ENCODE data around the gene SMIM31.

Gene SMIM31

DNA sequence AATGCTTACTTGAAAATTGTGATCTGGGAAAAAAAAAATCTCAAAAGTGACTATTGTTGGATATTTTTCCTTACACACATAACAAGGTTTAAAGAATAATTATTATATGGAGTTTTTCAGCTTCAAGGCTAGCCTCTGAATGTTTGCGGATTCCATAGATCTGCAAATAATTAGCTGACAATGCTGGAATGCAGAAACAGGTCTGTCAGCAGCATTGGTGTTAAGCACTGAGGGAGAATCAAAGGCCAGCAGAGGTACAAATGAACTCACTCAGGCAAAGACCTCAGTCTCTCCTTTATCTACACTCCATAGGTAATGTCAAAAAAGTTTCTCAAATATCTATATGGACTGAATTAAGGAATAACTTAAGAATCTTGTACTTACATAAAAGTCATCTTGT, 35.1 kb downstream of the SMIM31 start:
- no peak for DNase-seq

DNA sequence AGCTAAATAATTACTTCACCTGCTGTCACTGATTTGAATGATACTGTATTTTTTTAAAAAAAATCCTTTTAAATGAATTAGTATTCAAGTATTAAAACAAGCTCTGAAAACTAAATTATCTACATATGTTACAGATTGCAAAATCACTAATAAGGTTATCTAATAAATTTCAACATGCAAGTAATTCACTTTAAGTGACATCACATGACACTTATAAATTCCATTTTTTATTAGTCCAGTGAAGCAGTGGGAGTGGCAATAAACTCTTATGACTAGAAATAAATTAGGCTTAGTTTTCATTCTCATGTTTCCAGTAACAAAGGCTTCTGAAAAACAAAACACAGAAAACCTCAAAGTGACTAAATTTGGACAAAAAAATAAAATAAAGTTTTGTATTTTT, 36.3 kb downstream of the SMIM31 start:
- DNase-seq, result no peak

- DNase-seq, result no peak
Measured at GRCh38 chr4:164799410-164799809, 45.5 kb downstream of the SMIM31 start.

GRCh38 chr4:164800786-164801185, 46.9 kb downstream of the SMIM31 start:
- DNase-seq, result no peak

GRCh38 chr4:164802301-164802901, 48.5 kb downstream of the SMIM31 start:
- no peak for DNase-seq

- DNase-seq, result no peak
Measured at GRCh38 chr4:164803702-164804101, 49.8 kb downstream of the SMIM31 start.

DNA sequence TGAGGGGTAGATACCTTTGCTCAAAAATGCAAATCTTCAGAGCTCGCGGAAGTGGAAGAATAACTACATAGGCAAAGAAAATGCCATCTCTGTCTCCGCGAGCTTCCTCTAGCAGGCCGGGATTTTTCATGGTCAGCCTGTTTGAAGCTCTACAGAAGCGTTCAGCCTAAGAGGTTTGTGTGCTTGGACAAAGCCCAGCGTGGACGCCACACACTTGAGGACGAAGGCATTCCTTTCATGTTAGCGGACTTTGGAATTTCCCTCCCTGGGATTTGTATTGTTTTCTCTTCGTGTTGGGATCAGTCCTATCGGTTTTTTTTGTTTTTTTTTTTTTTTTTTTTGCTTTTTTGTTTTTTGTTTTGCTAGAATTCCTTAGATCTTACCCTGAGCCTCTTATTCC, 53.7 kb downstream of the SMIM31 start:
- no peak for DNase-seq

DNA sequence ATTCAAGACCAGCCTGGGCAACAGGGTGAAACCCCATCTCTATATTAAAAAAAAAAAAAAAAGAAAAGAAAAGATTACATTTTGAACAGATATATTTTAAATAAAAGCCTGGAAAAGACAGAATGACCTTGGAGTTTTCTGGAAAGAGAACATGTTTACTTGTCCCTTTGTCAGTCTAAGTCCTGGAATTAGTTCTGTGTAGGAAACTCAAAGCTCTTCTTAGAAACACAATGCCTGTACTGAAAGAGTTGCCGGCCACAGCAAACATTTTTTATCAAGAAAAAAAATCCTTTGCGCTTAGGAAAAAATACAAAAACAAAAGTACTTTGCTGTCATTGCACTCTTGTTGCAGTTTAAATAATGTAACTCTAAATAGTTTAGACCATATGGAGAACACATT, 59.6 kb downstream of the SMIM31 start:
- DNase-seq, result no peak

- DNase-seq, result no peak
Measured at GRCh38 chr4:164815711-164816110, 61.8 kb downstream of the SMIM31 start.

DNA sequence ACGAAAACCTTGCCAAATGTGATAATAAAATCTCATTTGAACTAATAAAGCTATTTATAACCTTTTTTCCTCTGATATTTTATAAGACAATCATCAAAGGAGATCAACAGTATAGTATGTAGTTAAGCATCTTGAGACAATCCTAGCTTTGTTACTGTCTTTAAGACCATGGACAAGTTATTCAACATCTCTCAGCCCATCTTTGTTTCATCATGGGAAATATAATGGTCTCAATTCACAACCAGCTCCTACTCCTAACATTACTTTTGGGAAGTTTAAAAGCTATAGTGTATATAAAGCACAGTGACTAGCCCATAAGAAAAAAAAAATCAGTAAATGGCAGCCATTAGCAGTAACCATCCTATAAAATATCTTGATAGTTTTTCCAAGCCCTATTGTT, 65.4 kb downstream of the SMIM31 start:
- no peak for DNase-seq

GRCh38 chr4:164821711-164822110, 67.8 kb downstream of the SMIM31 start:
- DNase-seq, result no peak

DNA sequence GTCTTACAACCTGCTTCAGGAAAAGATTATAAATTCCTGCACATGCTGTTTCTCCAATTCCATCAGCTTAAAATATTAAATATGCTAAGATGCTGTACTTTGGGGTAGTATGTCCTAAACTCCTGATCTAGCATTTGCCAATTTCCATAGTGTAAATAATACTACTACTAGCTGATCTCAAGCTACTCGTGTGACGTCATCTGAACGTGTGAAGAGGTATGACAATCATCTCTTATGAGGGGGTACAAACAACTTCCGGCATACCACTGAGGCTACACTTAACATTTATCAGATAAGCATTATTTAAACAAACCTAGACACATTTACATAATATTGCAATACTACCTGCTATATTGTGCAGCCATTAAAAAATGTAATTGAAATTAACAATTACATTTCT, 70.7 kb downstream of the SMIM31 start:
- no peak for DNase-seq

- no peak for DNase-seq
Measured at GRCh38 chr4:164828955-164829354, 75.0 kb downstream of the SMIM31 start.

- DNase-seq, result no peak
Measured at GRCh38 chr4:164846566-164846965, 92.6 kb downstream of the SMIM31 start.

DNA sequence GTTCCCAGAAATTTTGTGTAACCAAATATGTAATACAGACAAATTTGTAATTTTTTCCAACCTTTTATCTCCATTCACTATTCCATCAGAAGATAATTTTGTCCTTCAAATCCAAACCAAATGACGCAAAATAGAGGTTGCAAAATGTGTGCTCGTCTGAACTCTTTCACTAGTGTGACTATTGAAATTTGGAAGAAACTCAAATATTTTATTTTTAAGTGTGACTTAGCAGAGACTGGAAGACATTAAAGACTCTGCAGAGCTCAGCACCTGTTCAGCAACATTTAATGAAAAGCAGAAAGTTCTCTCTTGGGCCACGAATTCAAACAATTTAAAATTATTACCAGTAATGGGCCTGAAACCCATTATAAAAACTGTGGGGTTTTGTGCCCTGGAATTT, 93.1 kb downstream of the SMIM31 start:
- DNase-seq, result no peak

- no peak for DNase-seq
Measured at GRCh38 chr4:164847967-164848649, 94.2 kb downstream of the SMIM31 start.

Data from hematopoietic multipotent progenitor cell treated with erythropoietin and hydrocortisone succinate and interleukin-3 and kit ligand, for 8 days (in vitro differentiated cells).